SH-SY5Y (cell line): ENCODE results near the gene CACNA1H.
"Not testable (repeated sequence)": the region's sequence is repeated elsewhere in the genome, so short reads cannot be mapped to it uniquely, and the experiment has no call there.

Source experiments
- GATA2 ChIP-seq: IDR thresholded peaks from 2 replicates; pipeline ENCODE4 v1.6.1; 2011; ENCODE audit warnings: mild to moderate bottlenecking, low read depth, low read length
- GATA3 ChIP-seq: IDR thresholded peaks from 2 replicates; pipeline ENCODE4 v1.6.1; 2011; ENCODE audit warnings: low read depth, mild to moderate bottlenecking, low read length, moderate library complexity

Gene CACNA1H

DNA sequence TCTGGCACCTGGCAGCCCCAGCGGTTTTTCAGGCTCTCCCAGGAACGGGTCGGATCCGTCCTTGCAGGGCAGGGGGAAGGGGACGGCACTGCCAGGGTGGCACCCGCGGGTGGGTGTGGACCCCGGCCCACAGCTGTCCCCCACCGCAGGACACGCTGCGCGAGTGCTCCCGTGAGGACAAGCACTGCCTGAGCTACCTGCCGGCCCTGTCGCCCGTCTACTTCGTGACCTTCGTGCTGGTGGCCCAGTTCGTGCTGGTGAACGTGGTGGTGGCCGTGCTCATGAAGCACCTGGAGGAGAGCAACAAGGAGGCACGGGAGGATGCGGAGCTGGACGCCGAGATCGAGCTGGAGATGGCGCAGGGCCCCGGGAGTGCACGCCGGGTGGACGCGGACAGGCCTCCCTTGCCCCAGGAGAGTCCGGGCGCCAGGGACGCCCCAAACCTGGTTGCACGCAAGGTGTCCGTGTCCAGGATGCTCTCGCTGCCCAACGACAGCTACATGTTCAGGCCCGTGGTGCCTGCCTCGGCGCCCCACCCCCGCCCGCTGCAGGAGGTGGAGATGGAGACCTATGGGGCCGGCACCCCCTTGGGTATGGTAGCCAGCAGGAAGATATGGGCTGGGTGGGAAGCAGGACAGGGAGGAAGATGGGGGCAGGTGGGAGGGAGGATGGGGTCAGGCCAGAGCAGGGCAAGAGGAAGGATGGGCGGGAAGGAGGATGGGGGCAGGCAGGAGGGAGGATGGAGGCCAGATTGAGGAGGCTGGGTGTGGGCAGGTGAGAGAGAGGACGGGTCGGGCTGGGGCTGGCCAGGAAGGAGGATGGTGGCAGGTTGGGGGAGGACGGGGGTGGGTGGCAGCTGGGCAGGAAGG lies 65.4 kb downstream of the CACNA1H start:
- TF ChIP-seq GATA3 (no peak), GATA2 (no peak)

DNA sequence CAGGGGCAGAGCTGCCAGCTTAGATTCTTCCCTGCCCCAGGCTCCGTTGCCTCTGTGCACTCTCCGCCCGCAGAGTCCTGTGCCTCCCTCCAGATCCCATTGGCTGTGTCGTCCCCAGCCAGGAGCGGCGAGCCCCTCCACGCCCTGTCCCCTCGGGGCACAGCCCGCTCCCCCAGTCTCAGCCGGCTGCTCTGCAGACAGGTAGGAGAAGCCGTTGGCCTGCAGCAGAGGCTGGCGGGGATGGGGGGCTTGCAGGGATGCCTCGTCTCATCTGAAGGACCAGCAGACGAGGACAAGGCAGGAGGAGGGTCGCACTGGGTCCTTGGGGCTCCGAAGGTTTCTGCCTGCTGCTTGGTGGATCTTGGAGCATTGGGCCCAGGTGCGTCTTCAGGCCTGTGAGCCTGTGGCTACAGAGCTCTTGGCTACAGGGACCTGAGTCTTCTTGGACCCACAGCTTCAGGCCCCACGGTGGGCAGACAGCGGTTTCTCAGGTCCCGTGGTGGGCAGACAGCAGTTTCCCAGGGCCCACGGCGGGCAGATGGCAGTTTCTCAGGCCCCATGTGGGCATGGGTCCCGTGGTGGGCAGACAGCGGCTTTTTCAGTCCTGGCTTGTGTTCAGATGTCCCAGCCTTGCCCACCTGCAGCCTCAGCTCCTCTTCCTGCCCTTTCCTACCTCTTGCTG lies 66.2 kb downstream of the CACNA1H start:
- TF ChIP-seq GATA2 (no peak), GATA3 (no peak)

DNA sequence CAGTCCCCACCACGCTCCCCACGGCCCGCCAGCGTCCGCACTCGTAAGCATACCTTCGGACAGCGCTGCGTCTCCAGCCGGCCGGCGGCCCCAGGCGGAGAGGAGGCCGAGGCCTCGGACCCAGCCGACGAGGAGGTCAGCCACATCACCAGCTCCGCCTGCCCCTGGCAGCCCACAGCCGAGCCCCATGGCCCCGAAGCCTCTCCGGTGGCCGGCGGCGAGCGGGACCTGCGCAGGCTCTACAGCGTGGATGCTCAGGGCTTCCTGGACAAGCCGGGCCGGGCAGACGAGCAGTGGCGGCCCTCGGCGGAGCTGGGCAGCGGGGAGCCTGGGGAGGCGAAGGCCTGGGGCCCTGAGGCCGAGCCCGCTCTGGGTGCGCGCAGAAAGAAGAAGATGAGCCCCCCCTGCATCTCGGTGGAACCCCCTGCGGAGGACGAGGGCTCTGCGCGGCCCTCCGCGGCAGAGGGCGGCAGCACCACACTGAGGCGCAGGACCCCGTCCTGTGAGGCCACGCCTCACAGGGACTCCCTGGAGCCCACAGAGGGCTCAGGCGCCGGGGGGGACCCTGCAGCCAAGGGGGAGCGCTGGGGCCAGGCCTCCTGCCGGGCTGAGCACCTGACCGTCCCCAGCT lies 67.3 kb downstream of the CACNA1H start:
- TF ChIP-seq GATA2 (no peak), GATA3 (no peak)

DNA sequence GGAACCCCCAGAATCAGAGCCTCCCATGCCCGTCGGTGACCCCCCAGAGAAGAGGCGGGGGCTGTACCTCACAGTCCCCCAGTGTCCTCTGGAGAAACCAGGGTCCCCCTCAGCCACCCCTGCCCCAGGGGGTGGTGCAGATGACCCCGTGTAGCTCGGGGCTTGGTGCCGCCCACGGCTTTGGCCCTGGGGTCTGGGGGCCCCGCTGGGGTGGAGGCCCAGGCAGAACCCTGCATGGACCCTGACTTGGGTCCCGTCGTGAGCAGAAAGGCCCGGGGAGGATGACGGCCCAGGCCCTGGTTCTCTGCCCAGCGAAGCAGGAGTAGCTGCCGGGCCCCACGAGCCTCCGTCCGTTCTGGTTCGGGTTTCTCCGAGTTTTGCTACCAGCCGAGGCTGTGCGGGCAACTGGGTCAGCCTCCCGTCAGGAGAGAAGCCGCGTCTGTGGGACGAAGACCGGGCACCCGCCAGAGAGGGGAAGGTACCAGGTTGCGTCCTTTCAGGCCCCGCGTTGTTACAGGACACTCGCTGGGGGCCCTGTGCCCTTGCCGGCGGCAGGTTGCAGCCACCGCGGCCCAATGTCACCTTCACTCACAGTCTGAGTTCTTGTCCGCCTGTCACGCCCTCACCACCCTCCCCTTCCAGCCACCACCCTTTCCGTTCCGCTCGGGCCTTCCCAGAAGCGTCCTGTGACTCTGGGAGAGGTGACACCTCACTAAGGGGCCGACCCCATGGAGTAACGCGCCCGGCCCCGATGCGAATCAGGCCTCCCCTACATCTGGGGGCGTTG lies 68.1 kb downstream of the CACNA1H start:
- TF ChIP-seq GATA3 (no peak), GATA2 (no peak)

DNA sequence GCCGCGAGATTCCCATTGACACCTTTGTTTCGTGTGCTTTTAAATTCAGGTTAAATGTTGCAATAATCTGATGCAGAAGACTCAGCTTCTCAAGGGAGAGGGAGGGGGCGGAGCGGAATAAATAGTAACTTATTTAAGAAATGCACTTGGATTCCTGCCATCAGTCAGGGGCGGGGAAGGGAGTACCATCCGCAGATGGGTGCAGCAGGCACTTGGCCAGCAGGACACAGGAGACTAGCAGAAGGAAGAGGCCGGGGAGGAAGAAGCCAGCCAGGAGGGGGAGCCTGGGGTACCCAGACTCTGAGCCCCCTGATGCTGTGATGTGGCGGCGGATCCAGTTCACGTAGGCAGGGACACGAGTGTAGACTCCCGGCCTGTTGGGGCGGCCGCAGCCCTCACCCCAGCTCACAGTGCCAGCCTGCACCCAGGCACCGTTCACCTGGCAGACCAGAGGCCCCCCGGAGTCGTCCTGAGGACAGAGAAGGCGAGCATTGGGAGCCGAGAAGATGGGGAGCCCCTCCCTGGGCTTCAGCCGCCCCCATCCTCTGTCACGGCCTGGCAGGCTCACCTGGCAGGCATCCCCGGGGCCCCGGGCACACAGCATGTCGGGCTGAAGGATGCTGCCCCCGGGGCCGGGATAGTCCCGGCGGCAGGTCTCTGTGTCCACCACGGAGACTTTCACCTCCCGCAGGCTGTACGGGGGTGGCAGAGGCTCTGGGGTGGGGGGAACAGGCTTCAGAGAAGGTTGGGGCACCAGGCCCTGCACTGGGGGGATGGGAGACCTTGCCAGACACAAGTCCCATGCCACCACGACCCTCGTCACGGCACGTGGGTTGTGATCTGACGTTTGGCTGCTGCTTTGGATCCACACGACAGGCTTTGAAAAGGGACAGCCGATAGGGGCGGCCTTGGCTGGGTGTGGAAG lies 69.0 kb downstream of the CACNA1H start:
- TF ChIP-seq GATA3 = no peak
- TF ChIP-seq GATA2 = no peak

DNA sequence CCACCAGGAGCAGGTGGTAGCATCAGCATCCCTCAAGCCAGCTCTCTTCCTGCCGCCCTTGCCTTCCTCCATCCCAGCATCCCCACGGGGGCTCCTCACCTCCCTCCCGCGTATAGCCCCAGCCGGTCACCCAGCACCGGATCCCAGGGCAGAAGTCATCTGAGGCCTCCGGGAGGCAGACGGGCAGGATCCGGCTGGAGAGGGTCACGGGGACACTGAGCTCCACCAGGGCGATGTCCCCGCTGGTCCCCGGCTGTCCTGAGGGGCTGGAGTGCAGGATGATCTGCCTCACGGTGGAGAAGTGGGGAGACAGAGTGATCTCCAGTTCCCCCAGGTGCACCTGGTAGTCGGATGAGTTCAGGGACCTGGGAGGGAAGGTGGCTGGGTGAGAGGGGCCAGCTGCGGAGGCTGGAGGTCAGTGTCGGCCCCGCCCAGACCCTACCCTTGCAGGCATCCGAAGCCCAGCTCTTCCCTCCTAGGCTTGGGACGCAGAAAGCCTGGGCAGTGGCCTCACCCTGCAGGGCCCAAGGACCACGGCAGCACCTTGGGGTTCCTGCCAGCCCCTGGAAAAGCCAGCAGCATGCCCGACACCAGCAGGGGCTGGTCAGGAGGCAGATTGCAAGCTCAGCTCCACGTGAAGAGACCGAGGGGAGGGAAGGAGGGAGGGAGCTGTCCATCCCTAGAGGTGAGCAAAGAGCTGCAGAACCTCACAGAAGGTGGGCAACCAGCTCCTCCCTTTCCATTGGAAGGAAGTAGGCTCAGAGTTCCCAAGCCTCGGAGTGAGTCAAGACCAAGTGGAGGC lies 69.8 kb downstream of the CACNA1H start:
- TF ChIP-seq GATA2 (no peak), GATA3 (no peak)

DNA sequence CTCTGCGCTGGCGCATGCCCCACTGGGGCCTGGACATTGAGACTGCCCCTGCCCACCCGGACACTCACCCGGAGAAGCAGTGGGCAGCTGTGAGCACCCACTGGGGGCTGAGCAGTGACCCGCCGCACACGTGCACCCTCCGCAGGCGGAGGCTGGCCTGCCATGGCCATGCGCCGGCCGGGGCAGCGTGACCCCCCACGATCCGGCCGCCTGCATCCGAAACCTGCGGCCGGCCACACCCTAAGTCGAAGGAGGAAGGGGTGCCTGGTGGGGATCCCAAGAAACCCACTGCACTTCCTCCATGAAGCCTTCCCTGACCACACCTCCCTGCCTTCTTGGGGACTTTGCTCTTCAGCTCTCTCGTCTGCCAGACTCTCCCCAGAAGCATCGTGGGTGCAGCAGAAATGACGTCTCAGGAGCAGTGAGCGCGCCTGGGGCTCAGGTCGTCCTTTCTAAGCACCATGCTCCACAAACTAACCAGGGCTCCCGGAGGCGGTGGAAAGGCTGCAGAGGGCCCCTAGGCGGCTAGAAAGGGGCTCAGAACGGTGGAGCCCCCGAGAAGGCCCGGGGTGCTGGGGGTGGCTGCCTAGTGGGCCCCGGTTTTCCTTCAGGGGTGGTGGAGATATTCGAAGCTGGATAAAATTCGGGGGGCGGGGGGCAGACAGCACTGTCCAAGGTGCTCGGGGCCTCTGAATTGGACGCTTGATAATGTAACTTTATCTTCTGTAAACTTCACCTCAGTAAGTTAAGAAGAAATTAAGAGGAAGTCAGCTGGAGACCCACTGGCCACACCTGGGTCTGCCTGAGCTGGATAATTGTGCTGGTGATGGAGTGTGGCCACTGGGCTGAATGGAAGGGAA lies 70.7 kb downstream of the CACNA1H start:
- no peak for TF ChIP-seq GATA2
- TF ChIP-seq GATA3 = no peak

DNA sequence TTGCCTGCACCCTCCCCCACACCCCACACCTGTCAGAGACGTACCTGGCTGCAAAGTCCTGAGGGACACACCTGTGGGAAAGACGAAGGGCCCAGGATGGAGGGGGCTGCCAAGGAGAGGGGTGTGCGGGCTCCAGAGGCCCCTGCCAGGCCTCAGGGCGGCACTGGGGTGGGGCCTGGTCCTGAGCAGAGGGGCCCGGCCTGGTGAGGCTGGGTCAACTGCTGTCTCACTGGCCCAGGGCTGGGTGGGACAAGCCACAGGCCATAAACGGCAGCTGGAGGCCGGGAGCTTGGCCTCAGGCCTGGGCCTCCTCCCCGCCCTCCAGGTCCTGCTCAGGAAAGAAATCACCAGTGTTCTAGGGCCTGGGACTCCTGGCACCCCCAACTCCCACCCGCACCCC lies 71.7 kb downstream of the CACNA1H start:
- TF ChIP-seq GATA3 = no peak
- no peak for TF ChIP-seq GATA2

DNA sequence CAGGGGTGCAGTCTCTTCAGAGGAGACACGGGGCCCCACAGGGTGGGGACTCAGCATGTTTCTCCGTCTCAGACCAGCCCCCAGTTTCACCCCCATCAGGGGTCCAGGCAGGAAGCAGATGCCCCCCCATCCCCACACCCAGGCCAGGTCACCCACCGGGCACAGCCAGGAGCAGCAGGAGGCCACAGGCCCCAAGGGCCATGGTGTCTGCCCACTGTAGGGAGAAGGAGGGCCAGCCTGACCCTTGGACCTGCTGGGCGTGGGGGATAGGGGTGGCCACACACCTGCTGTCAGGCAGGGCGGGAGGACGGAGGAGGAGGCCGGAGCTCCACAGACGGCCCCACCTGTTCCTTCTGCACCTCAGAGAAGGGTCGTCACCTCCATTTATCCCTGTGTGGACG lies 72.1 kb downstream of the CACNA1H start, which contains the start of gene TPSG1:
Gene TPSG1 (minus strand): TSS at position 218 of the 401 bp plus-strand sequence. CDS start 16 bp downstream, at position 202.
- TF ChIP-seq GATA3 = no peak
- no peak for TF ChIP-seq GATA2

DNA sequence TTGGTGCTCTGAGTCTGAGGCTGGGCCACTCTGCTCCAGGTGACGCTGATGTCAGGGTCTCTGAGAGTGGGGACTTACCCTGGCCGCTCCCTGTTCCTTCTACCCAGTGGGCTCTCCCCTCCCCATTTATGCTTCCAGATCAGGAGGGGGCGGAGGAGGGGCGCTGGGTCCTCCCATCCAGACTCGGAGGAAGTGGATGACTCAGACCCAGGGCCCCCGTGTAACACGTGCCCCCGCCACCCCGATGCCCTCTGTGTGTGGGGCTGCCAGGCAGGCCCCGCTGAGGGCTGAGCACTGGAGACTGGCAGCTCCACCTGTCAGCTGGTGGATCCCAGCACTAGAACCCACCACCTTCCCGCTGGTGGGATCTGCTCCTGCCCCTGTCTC lies 77.2 kb downstream of the CACNA1H start, which contains the start of gene TPSB2:
Gene TPSB2 (minus strand): TSS at position 101 of the 387 bp plus-strand sequence. CDS start 233 bp downstream, outside the sequence.
- TF ChIP-seq GATA2, GATA3: not testable (repeated sequence)

DNA sequence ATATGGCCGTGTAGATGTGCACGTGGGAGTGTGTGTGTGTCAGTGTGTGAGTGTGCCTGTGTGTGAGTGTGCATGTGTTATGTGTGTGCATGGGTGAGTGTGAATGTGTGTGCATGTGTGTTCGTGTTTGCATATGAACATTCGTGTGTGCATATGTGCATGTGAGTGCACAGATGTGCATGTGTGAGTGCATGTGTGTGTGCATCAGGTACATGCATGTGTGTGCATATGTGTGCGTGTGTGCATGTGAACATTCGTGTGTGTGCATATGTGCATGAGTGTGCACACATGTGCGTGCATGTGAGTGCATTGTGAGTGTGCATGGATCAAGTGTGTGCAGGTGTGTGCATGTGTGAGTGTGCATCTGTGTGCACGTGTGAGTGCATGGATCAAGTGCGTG lies 85.1 kb downstream of the CACNA1H start:
- TF ChIP-seq GATA2 (no peak), GATA3 (no peak)

DNA sequence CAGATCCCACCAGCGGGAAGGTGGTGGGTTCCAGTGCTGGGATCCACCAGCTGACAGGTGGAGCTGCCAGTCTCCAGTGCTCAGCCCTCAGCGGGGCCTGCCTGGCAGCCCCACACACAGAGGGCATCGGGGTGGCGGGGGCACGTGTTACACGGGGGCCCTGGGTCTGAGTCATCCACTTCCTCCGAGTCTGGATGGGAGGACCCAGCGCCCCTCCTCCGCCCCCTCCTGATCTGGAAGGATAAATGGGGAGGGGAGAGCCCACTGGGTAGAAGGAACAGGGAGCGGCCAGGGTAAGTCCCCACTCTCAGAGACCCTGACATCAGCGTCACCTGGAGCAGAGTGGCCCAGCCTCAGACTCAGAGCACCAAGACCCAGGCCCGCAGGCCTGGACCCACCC lies 87.5 kb downstream of the CACNA1H start, which contains the start of gene TPSAB1:
Gene TPSAB1 (plus strand): TSS at position 270 of the 400 bp plus-strand sequence. CDS start 234 bp downstream, outside the sequence.
- not testable (repeated sequence) for TF ChIP-seq GATA3, GATA2
